GM12873 (cell line): ENCODE data around the gene ZNF687.

Source experiments
- TF ChIP-seq, protein P1 (sequence below): IDR thresholded peaks from 2 replicates; pipeline ENCODE4 v1.5.1; 2012; ENCODE audit warnings: low read depth, mild to moderate bottlenecking, moderate library complexity, low read length, control low read depth; ENCODE audit not compliant: insufficient read depth; ENCODE audit errors: missing control alignments

ZNF687 gene

DNA sequence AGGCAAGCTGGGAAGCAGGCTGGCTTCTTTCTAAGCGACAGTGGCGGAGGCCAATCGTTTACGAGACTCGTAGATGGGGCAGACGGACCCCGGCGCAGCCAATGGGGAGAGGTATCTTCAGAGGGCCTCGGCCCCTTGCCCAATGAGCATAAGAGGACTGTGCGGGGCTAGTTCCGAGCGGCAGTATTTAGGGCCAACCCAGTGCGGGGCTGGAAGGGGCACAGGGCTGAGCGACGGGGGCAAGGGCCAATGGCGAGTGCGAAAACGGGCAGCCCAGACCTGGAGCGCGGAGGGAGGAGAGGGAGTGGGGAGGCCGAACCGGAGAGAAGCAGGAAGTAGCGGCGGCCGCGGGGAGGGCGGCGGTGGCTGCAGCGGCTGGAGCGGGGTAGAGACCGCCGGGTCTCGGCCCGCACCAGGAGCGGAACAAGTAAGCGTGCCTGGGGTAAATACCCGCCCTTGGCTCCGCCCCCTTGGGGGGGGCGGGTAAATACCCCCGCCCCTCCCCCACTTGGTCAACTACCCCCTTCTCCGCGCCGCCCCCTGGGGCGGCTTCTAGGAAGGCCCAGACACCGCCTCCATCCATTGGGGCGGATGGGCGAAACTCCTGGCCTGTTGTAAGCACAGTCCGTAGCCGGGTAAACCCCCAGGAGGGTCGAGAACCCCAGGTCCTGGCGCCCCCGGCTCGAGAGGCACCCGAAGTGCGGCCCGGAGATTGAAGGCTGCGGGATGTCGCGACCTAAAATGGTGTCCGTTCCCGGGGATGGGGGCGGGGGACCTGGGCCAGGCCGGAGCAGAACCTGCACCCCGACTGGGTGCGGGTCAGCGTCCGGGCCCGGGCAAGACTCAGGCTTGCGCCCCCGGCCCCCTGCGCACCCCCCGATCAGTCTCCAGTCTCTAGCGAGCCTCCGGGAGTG lies at the start of gene ZNF687:
ZNF687 (plus strand) TSS at position 331 of the 914 bp plus-strand sequence. CDS start 3,993 bp downstream, outside the sequence.
- TF ChIP-seq, protein P1, sequence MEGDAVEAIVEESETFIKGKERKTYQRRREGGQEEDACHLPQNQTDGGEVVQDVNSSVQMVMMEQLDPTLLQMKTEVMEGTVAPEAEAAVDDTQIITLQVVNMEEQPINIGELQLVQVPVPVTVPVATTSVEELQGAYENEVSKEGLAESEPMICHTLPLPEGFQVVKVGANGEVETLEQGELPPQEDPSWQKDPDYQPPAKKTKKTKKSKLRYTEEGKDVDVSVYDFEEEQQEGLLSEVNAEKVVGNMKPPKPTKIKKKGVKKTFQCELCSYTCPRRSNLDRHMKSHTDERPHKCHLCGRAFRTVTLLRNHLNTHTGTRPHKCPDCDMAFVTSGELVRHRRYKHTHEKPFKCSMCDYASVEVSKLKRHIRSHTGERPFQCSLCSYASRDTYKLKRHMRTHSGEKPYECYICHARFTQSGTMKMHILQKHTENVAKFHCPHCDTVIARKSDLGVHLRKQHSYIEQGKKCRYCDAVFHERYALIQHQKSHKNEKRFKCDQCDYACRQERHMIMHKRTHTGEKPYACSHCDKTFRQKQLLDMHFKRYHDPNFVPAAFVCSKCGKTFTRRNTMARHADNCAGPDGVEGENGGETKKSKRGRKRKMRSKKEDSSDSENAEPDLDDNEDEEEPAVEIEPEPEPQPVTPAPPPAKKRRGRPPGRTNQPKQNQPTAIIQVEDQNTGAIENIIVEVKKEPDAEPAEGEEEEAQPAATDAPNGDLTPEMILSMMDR: no peak

- TF ChIP-seq, protein P1: no peak
Measured at GRCh38 chr1:151235235-151235634, 46.9 kb upstream of the ZNF687 start.

- TF ChIP-seq, protein P1: no peak
Measured at GRCh38 chr1:151237678-151238466, 44.2 kb upstream of the ZNF687 start.

GRCh38 chr1:151238467-151238739 lies 43.7 kb upstream of the ZNF687 start:
- TF ChIP-seq, protein P1: no peak

DNA sequence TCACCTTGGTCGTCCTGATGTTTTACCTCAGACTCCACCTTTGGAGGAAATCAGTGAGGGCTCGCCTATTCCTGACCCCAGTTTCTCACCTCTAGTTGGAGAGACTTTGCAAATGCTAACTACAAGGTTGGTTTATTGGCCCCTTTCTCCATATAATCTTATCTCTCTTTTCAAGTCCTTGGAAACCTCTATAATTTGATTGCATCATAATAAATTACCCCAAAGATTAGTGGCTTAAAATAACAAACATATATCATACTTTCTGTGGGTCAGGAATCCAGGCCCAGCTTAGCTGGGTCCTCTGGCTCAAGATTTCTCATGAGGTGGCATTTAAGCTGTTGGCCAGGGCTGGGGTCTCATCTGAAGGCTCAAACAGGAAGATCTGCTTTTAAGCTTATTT lies 39.7 kb upstream of the ZNF687 start:
- TF ChIP-seq, protein P1: no peak

- TF ChIP-seq, protein P1: no peak
Measured at GRCh38 chr1:151243683-151244216, 38.3 kb upstream of the ZNF687 start.

DNA sequence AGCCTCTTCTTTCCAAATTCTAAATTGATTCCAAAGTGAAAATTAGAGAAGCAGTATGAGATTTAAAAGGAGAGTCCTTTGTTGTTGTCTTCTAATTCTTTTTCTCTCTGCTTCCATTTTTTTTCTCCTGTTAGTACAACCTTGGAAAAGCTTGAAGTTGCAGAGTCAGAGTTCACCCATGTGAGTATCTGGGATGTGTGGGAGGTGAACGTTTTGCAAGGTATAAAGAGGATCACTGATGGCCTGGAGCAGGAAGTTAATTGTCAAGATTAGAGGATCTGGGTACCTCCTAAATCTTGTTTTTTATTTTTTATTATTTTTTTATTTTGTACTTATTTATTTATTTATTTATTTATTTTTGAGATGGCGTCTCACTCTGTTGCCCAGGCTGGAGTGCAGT lies 35.3 kb upstream of the ZNF687 start:
- TF ChIP-seq, protein P1: no peak
